ENCODE measurements around the gene MCF2L.
"Not testable (repeated sequence)": the region's sequence is repeated elsewhere in the genome, so short reads cannot be mapped to it uniquely, and the experiment has no call there.

Gene MCF2L

DNA sequence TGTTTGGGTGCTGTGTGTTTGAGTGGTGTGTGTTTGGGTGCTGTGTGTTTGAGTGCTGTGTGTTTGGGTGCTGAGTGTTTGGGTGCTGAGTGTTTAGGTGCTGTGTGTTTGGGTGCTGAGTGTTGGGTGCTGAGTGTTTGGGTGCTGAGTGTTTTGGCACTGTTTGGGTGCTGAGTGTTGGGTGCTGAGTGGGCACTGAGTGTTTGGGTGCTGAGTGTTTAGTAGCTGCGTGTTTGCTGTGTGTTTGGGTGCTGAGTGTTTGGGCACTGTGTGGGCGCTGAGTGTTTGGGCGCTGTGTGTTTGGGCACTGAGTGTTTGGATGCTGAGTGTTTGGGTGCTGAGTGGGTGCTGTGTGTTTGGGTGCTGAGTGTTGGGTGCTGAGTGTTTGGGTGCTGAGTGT is 88.5 kb downstream of the MCF2L start:
- not testable (repeated sequence) for H3K4me3 ChIP-seq (ENCODE audit: low read length in 2 of 2); H3K4me1 ChIP-seq (ENCODE audit: control insufficient read depth, insufficient read depth, low read length); H3K27ac ChIP-seq (ENCODE audit: low read length); H3K9ac ChIP-seq (ENCODE audit: low read length in 2 of 2); H3K9me3 ChIP-seq (ENCODE audit: control insufficient read depth in 2 of 2, low read length in 2 of 2); H3K36me3 ChIP-seq (ENCODE audit: control insufficient read depth in 2 of 2, insufficient read depth in 2 of 2, low read length in 2 of 2)
- H3K27me3 ChIP-seq (ENCODE audit: control insufficient read depth in 1 of 2, insufficient read depth in 2 of 2, low read length in 2 of 2) = peaks cover 19 to 20% of the 10 kb centered on the region in 2 donors

DNA sequence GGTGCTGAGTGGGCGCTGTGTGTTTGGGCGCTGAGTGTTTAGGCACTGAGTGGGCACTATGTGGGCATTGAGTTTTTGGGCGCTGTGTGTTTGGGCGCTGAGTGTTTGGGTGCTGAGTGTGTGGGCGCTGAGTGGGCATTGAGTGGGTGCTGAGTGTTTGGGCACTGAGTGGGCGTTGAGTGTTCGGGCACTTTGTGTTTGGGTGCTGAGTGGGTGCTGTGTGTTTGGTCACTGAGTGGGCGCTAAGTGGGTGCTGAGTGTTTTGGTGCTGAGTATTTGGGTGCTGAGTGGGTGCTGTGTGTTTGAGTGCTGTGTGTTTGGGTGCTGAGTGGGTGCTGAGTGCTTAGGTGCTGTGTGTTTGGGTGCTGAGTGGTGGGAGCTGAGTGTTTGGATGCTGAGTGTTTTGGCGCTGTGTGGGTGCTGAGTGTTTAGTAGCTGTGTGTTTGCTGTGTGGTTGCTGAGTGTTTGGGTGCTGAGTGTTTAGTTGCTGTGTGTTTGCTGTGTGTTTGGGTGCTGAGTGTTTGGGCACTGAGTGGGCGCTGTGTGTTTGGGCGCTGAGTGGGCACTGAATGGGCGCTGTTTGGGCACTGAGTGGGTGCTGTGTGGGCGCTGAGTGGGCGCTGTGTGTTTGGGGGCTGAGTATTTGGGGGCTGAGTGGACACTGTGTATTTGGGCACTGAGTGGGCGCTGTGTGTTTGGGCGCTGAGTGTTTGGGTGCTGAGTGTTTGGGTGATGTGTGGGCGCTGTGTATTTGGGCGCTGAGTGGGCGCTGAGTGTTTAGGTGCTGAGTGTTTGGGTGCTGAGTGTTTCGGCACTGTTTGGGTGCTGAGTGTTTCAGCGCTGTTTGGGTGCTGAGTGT is 89.3 kb downstream of the MCF2L start:
- Histone ChIP-seq H3K4me1 (ENCODE audit: control insufficient read depth, insufficient read depth, low read length) (no peaks in the 10 kb centered on the region), H3K27ac (ENCODE audit: low read length) (no peak overlapping the region), H3K9ac (ENCODE audit: low read length in 2 of 2) (no peak overlapping the region), H3K36me3 (ENCODE audit: control insufficient read depth in 2 of 2, insufficient read depth in 2 of 2, low read length in 2 of 2) (no peaks in the 10 kb centered on the region), H3K9me3 (ENCODE audit: control insufficient read depth in 2 of 2, low read length in 2 of 2) (no peaks in the 10 kb centered on the region), H3K27me3 (ENCODE audit: control insufficient read depth in 1 of 2, insufficient read depth in 2 of 2, low read length in 2 of 2) (peaks cover 13 to 17% of the 10 kb centered on the region in 2 donors), H3K4me3 (ENCODE audit: low read length in 2 of 2) (no peak overlapping the region)

DNA sequence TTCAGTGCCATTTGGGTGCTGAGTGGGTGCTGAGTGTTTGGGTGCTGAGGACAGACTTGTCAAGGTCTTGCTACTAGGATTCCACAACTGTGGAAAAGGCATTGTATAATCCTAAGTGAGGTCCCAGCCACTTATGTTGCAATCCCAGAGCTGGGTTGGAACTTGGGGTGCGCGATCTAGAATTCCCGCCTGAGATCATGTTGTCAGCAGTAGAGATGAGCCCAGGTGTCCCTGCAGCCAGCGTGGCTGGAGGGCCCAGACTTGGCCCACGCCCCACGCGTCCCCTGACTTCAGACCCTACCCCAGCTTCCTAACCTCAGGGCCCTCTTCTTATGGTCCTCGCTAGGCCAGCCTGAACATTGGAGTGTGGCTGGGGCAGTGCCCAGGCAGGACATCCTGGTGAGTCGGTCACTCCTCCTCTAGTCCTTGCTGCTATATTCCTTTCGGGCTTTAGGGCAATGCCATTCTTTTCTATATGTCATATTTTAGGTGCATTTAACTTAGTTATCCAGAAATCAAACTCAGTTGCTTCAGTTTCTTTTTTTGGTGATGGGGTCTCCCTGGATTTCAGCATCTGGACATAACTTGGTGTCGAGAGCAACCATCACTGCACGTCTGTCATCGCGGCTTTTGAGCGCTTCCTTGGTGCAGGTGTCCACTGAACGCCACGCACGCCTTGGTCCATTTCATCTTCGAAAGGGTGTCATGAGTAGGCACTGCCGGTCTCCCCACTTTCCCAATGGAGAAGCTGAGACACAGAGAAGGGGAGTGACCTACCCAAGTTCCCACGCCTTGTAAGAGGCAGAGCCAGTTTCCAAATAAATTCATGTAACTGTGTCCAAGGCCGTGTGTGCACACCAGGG is 90.2 kb downstream of the MCF2L start:
- no peaks in the 10 kb centered on the region for H3K4me1 ChIP-seq (ENCODE audit: control insufficient read depth, insufficient read depth, low read length)
- no peak overlapping the region for H3K4me3 ChIP-seq (ENCODE audit: low read length in 2 of 2)
- H3K27me3 ChIP-seq (ENCODE audit: control insufficient read depth in 1 of 2, insufficient read depth in 2 of 2, low read length in 2 of 2) = peaks cover 9 to 11% of the 10 kb centered on the region in 2 donors
- H3K9ac ChIP-seq (ENCODE audit: low read length in 2 of 2) = no peak overlapping the region
- H3K36me3 ChIP-seq (ENCODE audit: control insufficient read depth in 2 of 2, insufficient read depth in 2 of 2, low read length in 2 of 2) = no peaks in the 10 kb centered on the region
- no peak overlapping the region for H3K27ac ChIP-seq (ENCODE audit: low read length)
- no peaks in the 10 kb centered on the region for H3K9me3 ChIP-seq (ENCODE audit: control insufficient read depth in 2 of 2, low read length in 2 of 2)

DNA sequence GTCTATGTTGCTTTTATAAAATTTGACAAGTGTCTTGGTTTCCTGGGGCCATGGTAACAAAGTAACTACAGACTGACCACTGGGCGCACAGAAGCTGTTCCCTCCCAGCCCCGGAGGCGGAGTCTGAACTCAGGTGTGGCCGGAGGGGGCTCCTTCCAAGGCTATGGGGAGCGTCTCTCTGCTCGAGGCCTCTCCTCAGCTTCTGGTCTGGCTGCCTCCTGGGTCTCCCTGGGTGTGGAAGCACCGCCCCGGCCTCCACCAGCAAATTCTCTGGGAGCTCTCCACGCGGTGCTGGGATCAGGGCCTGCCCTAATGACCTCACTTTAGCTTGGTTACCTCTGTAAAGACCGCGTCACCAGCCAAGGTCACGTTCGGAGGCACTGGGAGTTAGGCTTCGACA is 90.9 kb downstream of the MCF2L start:
- no peaks in the 10 kb centered on the region for H3K36me3 ChIP-seq (ENCODE audit: control insufficient read depth in 2 of 2, insufficient read depth in 2 of 2, low read length in 2 of 2)
- H3K27me3 ChIP-seq (ENCODE audit: control insufficient read depth in 1 of 2, insufficient read depth in 2 of 2, low read length in 2 of 2) = peaks cover 8% of the 10 kb centered on the region in 2 donors
- no peaks in the 10 kb centered on the region for H3K4me1 ChIP-seq (ENCODE audit: control insufficient read depth, insufficient read depth, low read length)
- no peak overlapping the region for H3K9ac ChIP-seq (ENCODE audit: low read length in 2 of 2)
- no peak overlapping the region for H3K27ac ChIP-seq (ENCODE audit: low read length)
- H3K4me3 ChIP-seq (ENCODE audit: low read length in 2 of 2) = no peak overlapping the region
- no peaks in the 10 kb centered on the region for H3K9me3 ChIP-seq (ENCODE audit: control insufficient read depth in 2 of 2, low read length in 2 of 2)

DNA sequence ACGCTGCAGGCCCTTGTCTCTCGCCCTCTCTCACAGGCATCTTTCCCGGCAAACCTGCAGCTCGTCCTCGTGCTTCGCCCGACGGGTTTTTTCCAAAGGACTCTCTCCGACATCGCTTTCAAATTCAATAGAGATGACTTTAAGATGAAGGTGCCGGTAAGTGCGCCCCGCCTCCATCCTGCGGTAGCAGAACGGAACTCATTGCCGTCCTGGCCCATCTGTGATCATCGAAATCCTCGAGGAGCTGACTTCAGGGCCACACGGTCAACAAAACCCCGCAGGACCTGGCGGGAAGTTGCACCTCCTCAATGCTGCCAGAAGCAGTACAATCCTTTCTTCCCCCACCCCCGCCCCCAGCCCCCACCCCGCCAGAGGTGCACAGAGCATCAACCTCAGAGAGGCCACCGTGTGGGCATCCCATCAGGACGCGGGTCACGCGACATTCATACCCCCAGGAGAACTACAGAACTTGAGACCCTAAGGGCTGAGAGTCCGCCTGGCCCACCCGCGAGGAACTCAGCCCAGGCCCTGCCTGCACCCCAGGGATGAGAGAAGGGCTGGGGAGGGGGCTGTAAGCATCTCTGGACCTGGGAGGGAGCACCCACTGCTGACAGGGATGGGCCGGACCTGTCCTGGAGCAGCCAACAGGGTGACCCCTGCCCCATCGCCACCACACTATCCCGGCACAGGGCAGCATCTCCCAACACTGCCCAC is 91.7 kb downstream of the MCF2L start:
- H3K9ac ChIP-seq (ENCODE audit: low read length in 2 of 2) = no peak overlapping the region
- no peak overlapping the region for H3K4me3 ChIP-seq (ENCODE audit: low read length in 2 of 2)
- H3K27me3 ChIP-seq (ENCODE audit: control insufficient read depth in 1 of 2, insufficient read depth in 2 of 2, low read length in 2 of 2) = peaks cover 3 to 4% of the 10 kb centered on the region in 2 donors
- H3K4me1 ChIP-seq (ENCODE audit: control insufficient read depth, insufficient read depth, low read length) = no peaks in the 10 kb centered on the region
- no peak overlapping the region for H3K27ac ChIP-seq (ENCODE audit: low read length)
- no peaks in the 10 kb centered on the region for H3K9me3 ChIP-seq (ENCODE audit: control insufficient read depth in 2 of 2, low read length in 2 of 2)
- H3K36me3 ChIP-seq (ENCODE audit: control insufficient read depth in 2 of 2, insufficient read depth in 2 of 2, low read length in 2 of 2) = no peaks in the 10 kb centered on the region

DNA sequence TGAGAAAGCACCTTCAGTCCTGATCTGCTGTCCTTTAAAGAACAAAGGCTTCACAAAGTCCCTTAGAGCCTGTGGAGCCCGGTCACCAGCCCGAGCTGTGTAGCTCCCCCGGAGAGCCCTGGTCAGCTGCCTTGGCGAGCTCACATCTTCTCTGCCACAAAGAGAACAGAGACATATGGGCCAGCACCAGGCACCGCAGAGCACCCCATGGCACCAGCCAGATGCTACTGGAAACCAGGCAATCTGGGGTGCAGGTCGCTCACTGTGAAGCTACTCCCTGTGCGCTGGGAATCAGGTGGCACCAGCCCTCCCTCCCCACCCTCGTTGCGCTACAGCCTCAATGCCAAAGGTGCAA is 92.2 kb downstream of the MCF2L start:
- H3K27me3 ChIP-seq (ENCODE audit: control insufficient read depth in 1 of 2, insufficient read depth in 2 of 2, low read length in 2 of 2) = no peaks in the 10 kb centered on the region
- H3K4me1 ChIP-seq (ENCODE audit: control insufficient read depth, insufficient read depth, low read length) = no peaks in the 10 kb centered on the region
- no peak overlapping the region for H3K27ac ChIP-seq (ENCODE audit: low read length)
- H3K9me3 ChIP-seq (ENCODE audit: control insufficient read depth in 2 of 2, low read length in 2 of 2) = no peaks in the 10 kb centered on the region
- no peaks in the 10 kb centered on the region for H3K36me3 ChIP-seq (ENCODE audit: control insufficient read depth in 2 of 2, insufficient read depth in 2 of 2, low read length in 2 of 2)
- no peak overlapping the region for H3K9ac ChIP-seq (ENCODE audit: low read length in 2 of 2)
- H3K4me3 ChIP-seq (ENCODE audit: low read length in 2 of 2) = no peak overlapping the region

DNA sequence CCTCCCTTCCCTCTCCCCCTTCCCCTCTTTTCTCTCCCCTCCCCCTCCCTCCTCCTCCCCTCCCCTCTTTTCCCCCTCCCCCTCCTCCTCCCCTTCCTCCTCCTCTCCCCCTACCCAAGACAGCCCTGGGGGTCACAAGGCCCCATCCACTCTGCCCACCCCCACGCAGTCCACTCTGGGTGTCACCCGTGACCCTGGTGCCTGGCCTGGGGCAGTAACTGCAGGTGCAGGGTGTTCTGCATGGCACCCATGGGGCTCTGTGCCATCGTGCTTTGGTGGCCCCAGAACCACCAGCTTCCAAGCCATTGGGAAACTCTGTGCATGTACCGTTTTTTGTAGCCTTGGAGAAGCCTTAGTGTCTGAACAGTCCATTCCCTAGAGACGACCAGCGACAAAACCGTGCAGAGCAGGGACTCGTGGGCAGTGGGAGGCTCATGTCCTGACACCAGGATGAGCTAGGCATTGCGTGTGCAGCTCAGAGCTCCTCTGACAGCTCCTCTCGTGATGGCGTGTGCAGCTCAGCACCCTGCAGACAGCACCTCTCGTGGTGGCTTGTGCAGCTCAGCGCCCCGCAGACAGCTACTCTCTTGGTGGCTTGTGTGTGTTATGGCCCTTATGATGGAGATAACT is 92.9 kb downstream of the MCF2L start:
- H3K36me3 ChIP-seq (ENCODE audit: control insufficient read depth in 2 of 2, insufficient read depth in 2 of 2, low read length in 2 of 2) = no peaks in the 10 kb centered on the region

DNA sequence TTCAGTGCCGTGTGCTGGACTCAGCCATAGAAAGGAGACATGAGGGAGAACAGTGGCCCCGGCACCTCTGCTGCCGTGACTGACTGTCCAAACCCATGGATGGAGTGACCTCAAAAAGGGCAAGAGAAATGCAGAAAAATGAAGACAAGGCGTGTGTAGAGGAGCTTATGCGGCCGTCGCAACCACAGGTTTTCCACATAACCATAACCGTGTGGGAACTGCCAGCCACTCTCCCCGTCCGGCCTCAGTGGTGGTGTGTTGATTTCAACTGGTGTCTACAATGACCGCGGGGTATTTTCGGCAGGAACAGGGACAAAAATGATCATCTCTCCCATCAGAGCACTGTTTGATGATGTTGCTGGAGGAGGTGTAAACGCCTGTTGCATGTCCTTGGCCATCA is 93.7 kb downstream of the MCF2L start:
- no peaks in the 10 kb centered on the region for H3K4me1 ChIP-seq (ENCODE audit: control insufficient read depth, insufficient read depth, low read length)
- H3K27me3 ChIP-seq (ENCODE audit: control insufficient read depth in 1 of 2, insufficient read depth in 2 of 2, low read length in 2 of 2) = no peaks in the 10 kb centered on the region
- no peak overlapping the region for H3K9ac ChIP-seq (ENCODE audit: low read length in 2 of 2)
- no peaks in the 10 kb centered on the region for H3K36me3 ChIP-seq (ENCODE audit: control insufficient read depth in 2 of 2, insufficient read depth in 2 of 2, low read length in 2 of 2)
- H3K27ac ChIP-seq (ENCODE audit: low read length) = no peak overlapping the region
- H3K9me3 ChIP-seq (ENCODE audit: control insufficient read depth in 2 of 2, low read length in 2 of 2) = no peaks in the 10 kb centered on the region
- no peak overlapping the region for H3K4me3 ChIP-seq (ENCODE audit: low read length in 2 of 2)

More for the DNA sequence above, 92.9 kb downstream of the MCF2L start:
- Histone ChIP-seq H3K9ac (ENCODE audit: low read length in 2 of 2) (no peak overlapping the region), H3K9me3 (ENCODE audit: control insufficient read depth in 2 of 2, low read length in 2 of 2) (no peaks in the 10 kb centered on the region), H3K4me3 (ENCODE audit: low read length in 2 of 2) (no peak overlapping the region), H3K27me3 (ENCODE audit: control insufficient read depth in 1 of 2, insufficient read depth in 2 of 2, low read length in 2 of 2) (no peaks in the 10 kb centered on the region), H3K4me1 (ENCODE audit: control insufficient read depth, insufficient read depth, low read length) (no peaks in the 10 kb centered on the region), H3K27ac (ENCODE audit: low read length) (no peak overlapping the region)

DNA sequence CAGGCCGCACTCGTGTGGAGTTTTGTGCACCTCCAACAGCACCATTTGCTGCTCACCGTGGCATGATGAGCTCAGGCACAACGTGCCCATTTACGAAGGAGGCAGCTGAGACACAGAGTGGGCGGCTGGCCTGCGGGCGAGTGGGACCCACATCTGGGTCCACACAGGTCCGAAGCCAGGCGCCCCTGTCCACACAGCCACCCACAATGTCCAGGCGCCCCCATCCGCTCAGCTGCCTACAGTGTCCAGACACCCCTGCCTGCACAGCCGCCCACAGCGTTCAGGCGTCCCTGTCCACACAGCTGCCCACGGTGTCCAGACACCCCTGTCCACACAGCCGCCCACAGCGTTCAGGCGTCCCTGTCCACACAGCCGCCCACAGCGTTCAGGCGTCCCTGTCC is 94.1 kb downstream of the MCF2L start:
- Histone ChIP-seq H3K4me1 (ENCODE audit: control insufficient read depth, insufficient read depth, low read length) (no peaks in the 10 kb centered on the region), H3K27me3 (ENCODE audit: control insufficient read depth in 1 of 2, insufficient read depth in 2 of 2, low read length in 2 of 2) (no peaks in the 10 kb centered on the region), H3K27ac (ENCODE audit: low read length) (no peak overlapping the region), H3K9me3 (ENCODE audit: control insufficient read depth in 2 of 2, low read length in 2 of 2) (no peaks in the 10 kb centered on the region), H3K9ac (ENCODE audit: low read length in 2 of 2) (no peak overlapping the region), H3K4me3 (ENCODE audit: low read length in 2 of 2) (no peak overlapping the region), H3K36me3 (ENCODE audit: control insufficient read depth in 2 of 2, insufficient read depth in 2 of 2, low read length in 2 of 2) (no peaks in the 10 kb centered on the region)

DNA sequence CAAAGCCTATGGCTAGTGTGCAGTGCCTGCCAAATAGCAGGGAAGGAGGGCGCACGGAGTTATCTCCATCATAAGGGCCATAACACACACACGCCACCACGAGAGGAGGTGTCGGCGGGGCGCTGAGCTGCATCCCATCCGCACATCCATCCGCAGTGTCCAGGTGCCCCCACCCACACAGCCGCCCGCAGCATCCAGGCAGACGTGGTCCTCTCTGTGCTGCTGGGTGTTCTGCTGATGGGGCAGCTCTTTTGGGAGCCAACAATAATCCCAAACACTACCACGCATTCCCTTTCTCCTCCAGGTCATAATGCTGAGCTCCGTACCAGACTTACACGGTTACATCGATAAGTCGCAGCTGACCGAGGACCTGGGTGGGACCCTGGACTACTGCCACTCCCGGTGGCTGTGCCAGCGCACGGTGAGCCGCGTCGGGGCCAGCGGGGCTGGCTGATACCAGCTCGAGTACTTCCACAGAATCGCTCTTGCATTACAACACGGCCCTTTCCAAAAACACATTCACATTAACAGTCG is 95.1 kb downstream of the MCF2L start:
- Histone ChIP-seq H3K4me3 (ENCODE audit: low read length in 2 of 2) (no peak overlapping the region), H3K27me3 (ENCODE audit: control insufficient read depth in 1 of 2, insufficient read depth in 2 of 2, low read length in 2 of 2) (no peaks in the 10 kb centered on the region), H3K4me1 (ENCODE audit: control insufficient read depth, insufficient read depth, low read length) (no peaks in the 10 kb centered on the region), H3K27ac (ENCODE audit: low read length) (no peak overlapping the region), H3K9ac (ENCODE audit: low read length in 2 of 2) (no peak overlapping the region), H3K36me3 (ENCODE audit: control insufficient read depth in 2 of 2, insufficient read depth in 2 of 2, low read length in 2 of 2) (no peaks in the 10 kb centered on the region), H3K9me3 (ENCODE audit: control insufficient read depth in 2 of 2, low read length in 2 of 2) (no peaks in the 10 kb centered on the region)
